Medulla oblongata (tissue), 1 donor: Measurements from ENCODE around the gene MMP25.

ENCODE experiments used
- DNase-seq: peaks from one replicate; pipeline ENCODE4 v3.0.0-alpha.2; 2015; ENCODE audit errors: extremely low spot score

MMP25 gene

GRCh38 chr16:3095869-3096268 is 49.5 kb downstream of the MMP25 start:
- DNase-seq, result peak; percentile 25

DNA sequence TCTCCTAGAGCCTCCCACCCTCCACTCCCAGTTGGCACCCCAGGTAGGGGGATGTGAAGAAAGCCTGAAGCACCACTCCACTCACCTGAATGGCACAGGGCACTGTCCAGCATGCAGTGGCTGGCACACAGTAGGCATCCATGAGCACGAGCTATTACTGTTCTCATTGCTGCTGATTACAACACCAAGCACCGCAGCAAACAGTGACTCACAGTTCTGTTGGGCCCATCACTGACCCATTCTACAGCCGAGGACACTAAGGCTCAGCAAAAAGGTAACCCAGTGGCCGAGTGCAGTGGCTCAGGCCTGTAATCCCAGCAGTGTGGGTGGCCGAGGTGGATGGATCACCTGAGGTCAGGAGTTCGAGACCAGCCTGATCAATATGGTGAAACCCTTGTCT is 50.0 kb downstream of the MMP25 start:
- DNase-seq, result no peak

GRCh38 chr16:3097266-3097665 is 50.9 kb downstream of the MMP25 start:
- DNase-seq, result no peak

- no peak for DNase-seq
These were observed 52.4 kb downstream of the MMP25 start, which contains the start of gene ZSCAN10 for GRCh38 chr16:3098459-3099394. Gene ZSCAN10, minus strand, starts transcription at chr16:3099294. Its CDS starts 6,357 bp downstream, at chr16:3092937.

GRCh38 chr16:3099395-3099731 is 53.0 kb downstream of the MMP25 start:
- no peak for DNase-seq

DNA sequence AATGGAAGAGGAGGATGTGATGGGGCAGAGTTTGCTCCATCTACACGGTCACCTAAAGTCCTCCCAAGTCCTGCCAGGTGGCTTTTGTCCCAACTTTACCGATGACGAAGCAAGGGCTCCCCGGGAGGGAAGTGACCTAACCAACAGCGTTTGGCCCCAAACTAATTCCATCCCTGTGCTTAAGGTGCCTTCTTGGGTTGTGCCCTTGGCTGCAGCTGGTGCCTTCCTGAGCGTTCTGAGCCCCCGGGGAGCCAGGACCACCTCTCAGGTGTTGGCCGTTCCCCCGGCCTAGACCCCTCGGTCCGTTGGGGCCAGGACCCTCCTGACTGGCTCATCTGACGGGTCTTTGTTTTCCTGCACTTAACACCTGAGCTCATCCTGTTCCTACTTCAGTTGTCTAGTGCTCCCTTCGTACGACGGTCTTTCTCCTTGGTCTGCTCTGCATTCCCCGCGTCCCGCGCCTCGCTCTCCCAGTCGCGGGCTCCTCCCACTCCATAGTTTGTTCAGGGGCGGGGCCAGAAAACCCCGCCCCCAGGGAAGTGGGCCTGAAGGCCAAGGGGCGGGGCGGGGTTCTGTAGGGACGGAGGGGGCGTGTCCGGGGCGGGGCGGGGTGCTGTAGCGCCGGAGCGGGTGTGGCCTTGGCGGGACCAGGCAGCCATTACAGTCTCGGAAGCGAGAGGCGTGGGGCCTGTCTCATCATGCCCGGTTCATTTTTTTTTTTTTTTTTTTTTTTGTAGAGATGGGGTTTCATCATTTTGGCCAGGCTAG is 53.6 kb downstream of the MMP25 start:
- DNase-seq, result peak; percentile 81

DNA sequence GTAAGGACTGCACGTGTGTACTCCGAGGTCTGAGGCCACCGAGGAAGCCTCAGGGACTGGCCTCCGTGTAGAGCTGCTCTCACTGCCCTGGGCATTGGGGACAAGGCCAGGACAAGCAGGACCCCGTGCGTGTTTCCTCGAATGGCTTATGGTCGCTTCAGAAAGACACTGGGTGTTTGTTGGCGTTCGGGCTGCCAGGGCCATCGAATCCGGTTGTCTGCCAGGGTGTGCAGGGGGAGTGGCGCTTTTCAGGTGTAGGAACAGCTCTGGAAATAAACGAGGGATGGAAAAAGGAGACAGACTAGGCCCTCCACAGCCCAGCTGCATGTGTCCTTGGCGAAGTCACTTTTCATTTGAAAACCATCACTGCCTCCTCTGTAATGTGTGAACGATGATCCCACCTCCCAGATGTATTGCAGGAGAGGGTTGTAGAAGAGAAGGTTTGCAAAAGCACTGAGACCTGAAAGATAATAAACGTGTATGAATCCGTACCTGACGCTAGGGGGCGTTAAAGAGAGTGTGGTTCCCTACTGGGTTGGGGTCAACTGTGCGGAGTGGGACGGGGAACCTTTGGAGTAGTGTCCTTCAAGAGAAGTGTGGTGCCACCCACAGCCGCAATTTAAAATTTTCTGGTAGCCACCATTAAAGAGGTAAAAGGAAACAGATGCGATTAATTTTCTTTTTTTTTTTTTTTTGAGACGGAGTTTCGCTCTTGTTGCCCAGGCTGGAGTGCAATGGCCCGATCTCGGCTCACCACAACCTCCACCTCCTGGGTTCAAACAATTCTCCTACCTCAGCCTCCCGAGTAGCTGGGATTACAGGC is 54.9 kb downstream of the MMP25 start:
- DNase-seq, result peak; percentile 57

DNA sequence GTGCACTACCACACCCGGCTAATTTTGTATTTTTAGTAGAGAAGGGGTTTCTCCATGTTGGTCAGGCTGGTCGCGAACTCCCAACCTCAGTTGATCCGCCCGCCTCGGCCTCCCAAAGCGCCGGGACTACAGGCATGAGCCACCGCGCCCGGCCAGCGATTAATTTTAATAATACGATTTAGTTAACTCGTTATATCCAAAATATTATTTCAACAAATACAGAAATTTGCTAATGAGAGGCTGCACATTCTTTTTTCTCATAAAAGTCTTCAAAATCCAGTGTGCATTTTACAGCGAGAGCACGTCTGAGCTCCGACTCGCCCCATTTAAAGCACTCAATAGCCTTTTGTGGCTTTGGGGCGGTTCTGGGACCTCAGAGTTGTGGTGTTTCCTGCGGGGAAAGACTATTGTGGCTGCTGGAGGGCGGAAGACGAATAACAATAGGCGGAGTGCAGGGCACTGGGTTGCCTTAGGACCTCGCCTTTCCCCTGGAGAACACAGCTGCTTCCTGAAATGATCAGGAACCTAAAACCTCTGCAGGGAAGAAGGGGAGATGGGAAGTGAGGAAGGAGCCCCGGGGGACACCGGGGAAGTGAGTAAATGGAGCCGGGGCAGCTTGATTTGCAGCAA is 55.6 kb downstream of the MMP25 start:
- DNase-seq, result peak; percentile 21

DNA sequence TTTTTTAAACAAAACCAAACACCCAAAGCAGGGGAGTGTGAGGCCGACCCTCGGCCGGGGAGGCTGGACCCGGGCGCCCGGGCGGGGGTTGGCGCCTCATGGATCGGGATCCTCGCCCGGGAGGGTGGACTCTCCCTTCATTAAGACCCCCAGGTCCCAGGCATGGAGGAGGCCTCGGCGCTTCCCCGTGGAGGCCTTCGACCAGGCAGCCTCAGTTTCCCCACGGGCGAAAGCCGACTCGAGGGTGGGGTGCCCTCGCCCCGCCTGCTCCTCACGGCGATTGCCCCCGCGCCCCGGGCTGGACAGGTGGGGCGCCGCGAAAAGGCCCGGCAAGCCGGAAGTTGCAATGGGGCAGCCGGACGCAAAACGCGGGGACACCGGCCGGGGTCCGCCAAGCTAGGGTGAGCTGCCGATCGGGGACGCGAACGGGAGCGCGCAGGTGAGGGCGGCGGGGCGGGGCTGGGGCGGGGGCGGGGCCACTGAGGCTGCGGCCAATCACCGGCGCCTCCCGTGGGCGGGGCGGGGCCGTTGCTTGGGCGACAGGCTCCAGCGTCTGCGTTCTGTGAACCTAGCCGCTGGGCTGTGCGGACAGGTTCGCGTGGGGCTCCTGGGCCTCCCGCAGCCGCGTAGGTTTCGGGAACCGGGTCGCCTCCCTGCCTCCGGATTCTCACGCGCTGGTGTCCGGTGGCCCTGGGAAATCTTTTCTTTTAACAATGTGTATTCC is 60.0 kb downstream of the MMP25 start:
- DNase-seq, result peak; percentile 79
